ENCODE results near the gene MPLKIP. TPM values are rescaled to one million over a fixed set of nuclear protein-coding genes. Genes with fewer than 3 reads are reported as not detected.

MPLKIP gene
- total RNA-seq, 6 experiments from 2014 or later = 35.9 to 39.6 (median 39.0) TPM

DNA sequence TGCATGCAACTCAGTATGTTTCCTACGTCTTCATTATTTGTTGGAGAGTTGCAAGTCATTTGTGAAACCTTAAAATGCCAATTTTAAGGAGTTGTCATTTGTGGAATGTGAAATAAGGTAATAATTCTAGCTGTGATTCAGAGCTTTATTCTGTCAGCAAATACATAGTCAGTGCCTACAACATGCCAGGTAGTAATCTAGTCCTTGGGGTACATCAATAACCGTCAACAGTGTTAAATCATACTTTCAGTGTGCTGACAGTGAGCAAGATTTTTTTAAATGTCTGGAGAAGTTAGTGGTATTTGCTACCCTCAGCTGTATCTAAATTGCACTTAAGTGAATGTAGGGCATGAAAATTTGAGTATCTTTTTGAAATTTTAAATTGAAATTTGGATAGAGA is 36.7 kb downstream of the MPLKIP start:
- Mint-ChIP-seq H3K27me3 (ENCODE audit: insufficient read depth) (no peaks in the 10 kb centered on the region), H3K9me3 (no peaks in the 10 kb centered on the region), H3K4me3 (no peak overlapping the region), H3K27ac (no peak overlapping the region), H3K4me1 (ENCODE audit: low read depth) (no peaks in the 10 kb centered on the region), H3K36me3 (ENCODE audit: low read depth) (peaks cover 18% of the 10 kb centered on the region; the same call in 1 of the 2 replicates)
- TF ChIP-seq, protein P1, sequence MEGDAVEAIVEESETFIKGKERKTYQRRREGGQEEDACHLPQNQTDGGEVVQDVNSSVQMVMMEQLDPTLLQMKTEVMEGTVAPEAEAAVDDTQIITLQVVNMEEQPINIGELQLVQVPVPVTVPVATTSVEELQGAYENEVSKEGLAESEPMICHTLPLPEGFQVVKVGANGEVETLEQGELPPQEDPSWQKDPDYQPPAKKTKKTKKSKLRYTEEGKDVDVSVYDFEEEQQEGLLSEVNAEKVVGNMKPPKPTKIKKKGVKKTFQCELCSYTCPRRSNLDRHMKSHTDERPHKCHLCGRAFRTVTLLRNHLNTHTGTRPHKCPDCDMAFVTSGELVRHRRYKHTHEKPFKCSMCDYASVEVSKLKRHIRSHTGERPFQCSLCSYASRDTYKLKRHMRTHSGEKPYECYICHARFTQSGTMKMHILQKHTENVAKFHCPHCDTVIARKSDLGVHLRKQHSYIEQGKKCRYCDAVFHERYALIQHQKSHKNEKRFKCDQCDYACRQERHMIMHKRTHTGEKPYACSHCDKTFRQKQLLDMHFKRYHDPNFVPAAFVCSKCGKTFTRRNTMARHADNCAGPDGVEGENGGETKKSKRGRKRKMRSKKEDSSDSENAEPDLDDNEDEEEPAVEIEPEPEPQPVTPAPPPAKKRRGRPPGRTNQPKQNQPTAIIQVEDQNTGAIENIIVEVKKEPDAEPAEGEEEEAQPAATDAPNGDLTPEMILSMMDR (IDR thresholded peaks at IDR 0.05) = no peak
- no peak for DNase-seq

DNA sequence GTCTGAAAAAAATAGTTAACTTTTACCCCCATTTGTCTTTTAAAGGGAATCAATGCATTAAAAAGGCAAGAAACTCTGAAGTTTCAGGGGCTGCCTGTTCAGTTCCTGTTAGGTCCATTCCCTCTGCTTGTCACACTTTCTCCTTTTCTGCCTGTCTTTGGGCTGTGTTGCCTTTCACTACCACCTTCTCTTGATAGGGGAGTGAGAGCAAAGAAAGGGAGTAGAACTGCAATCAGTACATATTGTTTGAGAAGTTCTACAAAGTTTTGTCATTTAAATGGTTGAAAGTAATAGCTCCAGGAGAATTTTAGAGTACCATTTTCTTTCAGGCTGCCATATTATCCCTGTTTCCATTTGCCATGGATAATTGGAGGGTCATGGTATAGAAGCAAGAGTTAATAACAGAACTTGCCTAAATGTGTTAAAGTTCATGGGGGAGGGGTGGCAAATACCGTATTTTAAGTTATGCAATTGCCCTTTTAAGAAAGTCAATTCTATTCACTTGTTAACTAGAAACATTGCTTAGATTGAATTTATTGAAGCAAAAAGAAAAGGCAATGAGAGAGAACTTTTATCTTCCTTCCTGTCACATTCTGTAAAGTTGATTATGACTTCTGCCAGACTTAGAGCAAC is 38.6 kb downstream of the MPLKIP start:
- H3K27me3 Mint-ChIP-seq (ENCODE audit: insufficient read depth) = no peaks in the 10 kb centered on the region
- H3K4me3 Mint-ChIP-seq = no peak overlapping the region
- no peaks in the 10 kb centered on the region for H3K4me1 Mint-ChIP-seq (ENCODE audit: low read depth)
- peaks cover 18% of the 10 kb centered on the region; the same call in 1 of the 2 replicates for H3K36me3 Mint-ChIP-seq (ENCODE audit: low read depth)
- TF ChIP-seq, protein P1 (IDR thresholded peaks at IDR 0.05) = no peak
- H3K27ac Mint-ChIP-seq = no peak overlapping the region
- DNase-seq = no peak
- no peaks in the 10 kb centered on the region for H3K9me3 Mint-ChIP-seq

DNA sequence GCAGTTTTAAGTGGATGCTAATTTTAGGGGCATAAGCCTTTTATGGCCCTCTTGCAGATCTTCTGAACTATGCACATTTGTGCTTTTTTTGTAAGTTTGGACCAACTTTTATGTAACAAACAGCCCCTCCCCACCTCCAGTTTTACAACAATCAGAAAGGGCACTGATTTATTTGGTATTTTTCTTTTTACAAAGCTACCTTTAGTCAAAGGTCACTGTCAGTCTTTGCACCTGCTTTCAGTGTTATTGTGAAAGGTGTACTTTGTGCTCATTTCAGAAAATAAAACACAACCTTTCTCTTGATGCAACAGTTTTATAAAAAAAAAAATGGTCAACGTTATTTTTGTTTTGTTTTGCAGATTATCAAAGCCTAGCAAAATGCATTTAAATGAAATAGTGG is 39.2 kb downstream of the MPLKIP start:
- no peak overlapping the region for H3K27ac Mint-ChIP-seq
- DNase-seq = no peak
- no peaks in the 10 kb centered on the region for H3K4me1 Mint-ChIP-seq (ENCODE audit: low read depth)
- no peaks in the 10 kb centered on the region for H3K9me3 Mint-ChIP-seq
- TF ChIP-seq, protein P1 (IDR thresholded peaks at IDR 0.05) = no peak
- no peak overlapping the region for H3K4me3 Mint-ChIP-seq
- no peaks in the 10 kb centered on the region for H3K27me3 Mint-ChIP-seq (ENCODE audit: insufficient read depth)
- peaks cover 18% of the 10 kb centered on the region; the same call in 1 of the 2 replicates for H3K36me3 Mint-ChIP-seq (ENCODE audit: low read depth)

DNA sequence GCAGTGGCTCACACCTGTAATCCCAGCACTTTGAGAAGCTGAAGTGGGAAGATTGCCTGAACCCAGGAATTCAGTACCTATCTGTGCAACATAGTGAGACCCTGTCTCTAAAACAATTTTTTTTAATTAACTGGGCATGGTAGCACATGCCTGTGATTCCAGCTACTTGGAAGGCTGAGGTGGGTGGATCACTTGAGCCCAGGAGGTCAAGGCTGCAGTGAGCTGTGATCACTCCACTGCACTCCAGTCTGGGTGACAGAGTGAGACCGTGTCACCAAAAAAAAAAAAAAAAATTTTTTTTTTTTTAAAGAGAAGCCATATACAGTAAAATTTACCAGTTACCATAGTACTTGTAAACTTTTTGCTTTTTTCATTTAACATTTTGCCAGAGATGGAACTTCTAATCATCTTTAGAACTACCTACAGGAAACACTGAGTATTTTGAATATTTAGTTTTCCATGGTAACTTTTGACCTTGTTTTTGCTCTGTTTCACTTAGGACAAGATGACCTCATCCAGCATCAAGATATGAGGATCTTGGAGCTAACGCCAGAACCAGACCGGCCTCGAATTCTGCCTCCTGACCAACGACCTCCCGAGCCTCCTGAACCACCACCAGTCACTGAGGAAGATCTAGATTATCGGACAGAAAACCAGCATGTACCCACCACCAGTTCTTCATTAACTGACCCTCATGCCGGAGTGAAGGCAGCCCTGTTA is 40.6 kb downstream of the MPLKIP start:
- Mint-ChIP-seq H3K4me3 (no peak overlapping the region), H3K36me3 (ENCODE audit: low read depth) (peaks cover 25% of the 10 kb centered on the region; the same call in 1 of the 2 replicates), H3K4me1 (ENCODE audit: low read depth) (no peaks in the 10 kb centered on the region), H3K27me3 (ENCODE audit: insufficient read depth) (no peaks in the 10 kb centered on the region), H3K9me3 (no peaks in the 10 kb centered on the region), H3K27ac (peak overlapping the region; percentile 1; the same call in 1 of the 2 replicates)
- TF ChIP-seq, protein P1 (IDR thresholded peaks at IDR 0.05) = no peak
- no peak for DNase-seq

DNA sequence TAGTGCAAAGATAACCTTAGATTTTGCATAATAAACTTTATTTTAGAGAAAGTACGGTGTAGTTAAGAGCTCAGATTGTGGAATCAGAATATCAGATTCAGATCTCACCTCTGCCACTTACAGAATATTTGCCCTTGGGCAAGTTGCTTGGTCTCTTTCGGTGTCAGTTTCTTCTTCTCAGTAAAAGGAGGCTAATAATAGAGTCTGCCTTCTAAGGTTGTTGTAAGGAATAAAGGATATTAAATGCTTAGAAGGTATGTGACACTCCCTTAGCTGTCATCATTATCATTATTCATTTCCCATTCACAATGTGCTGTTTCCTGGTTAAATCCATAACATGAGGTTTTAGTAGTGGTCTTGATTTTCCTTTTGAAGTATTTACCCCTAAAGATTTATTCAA is 42.2 kb downstream of the MPLKIP start:
- Mint-ChIP-seq H3K36me3 (ENCODE audit: low read depth) (peaks cover 33% of the 10 kb centered on the region; the same call in 1 of the 2 replicates), H3K27me3 (ENCODE audit: insufficient read depth) (no peaks in the 10 kb centered on the region), H3K9me3 (no peaks in the 10 kb centered on the region), H3K4me1 (ENCODE audit: low read depth) (no peaks in the 10 kb centered on the region), H3K27ac (no peak overlapping the region), H3K4me3 (no peak overlapping the region)
- TF ChIP-seq, protein P1 (IDR thresholded peaks at IDR 0.05) = no peak
- DNase-seq = no peak
